ENCODE measurements around the gene SBF2.

GRCh38 chr11:10291801-10292638 lies 2.0 kb downstream of the SBF2 start:
- TF ChIP-seq POLR2A (IDR thresholded peaks at IDR 0.05): no peak
- peak in 2 of 3 donors; percentile 16 to 33 for TF ChIP-seq POLR2AphosphoS5 (IDR thresholded peaks at IDR 0.05)

Data from spleen (tissue), 3 donors.